K562 (cell line): Measurements from ENCODE around the gene CNPY2. TPM values are rescaled to one million over a fixed set of nuclear protein-coding genes. Genes with fewer than 3 reads are reported as not detected.

Source experiments
- ATAC-seq: fragments of 200-7000 bp; cut with Tn5 transposase; 3 replicates; pipeline ENCODE4 v1.9.1; 2020; ENCODE audit warnings: moderate library complexity
- BruUV-seq: library from RNA; stranded (reverse); fragments of 400-500 nt; replicated peaks from 2 replicates; lab custom pipeline; 2021; lab: Mats Ljungman, UMichigan
- CTCF ChIA-PET: fragments of 300-600 bp; formaldehyde crosslinking; extraction: SDS; loops from one replicate; lab custom pipeline; 2021; ENCODE audit warnings: low intra/inter-chr PET ratio; lab: Yijun Ruan, JAX
- POLR2A ChIA-PET: fragments of 300-600, 350-650 bp; sonication (Branson Sonifier 250); formaldehyde crosslinking; extraction: SDS; loops from one replicate; lab custom pipeline; 2021; ENCODE audit warnings: antibody characterized with exemption, inconsistent platforms; lab: Yijun Ruan, JAX
- DNase-seq, 4 experiments: peaks; one replicate each; pipeline versions ENCODE4 v3.0.0 to v3.0.0-alpha.2; 2011 to 2018; ENCODE audit warnings: low spot score in 3 of 4, mixed read lengths in 3 of 4; ENCODE audit errors: extremely low read depth in 1 of 4
- FAIRE-seq: peaks from 2 replicates; lab custom pipeline; 2011; peaks lifted over from hg19 to GRCh38; lab: Jason Lieb, UNC
- H2AFZ ChIP-seq: 2 replicates; pipeline ENCODE4 v1.6.0; 2011; ENCODE audit warnings: low read depth, low read length, control low read depth, inconsistent platforms
- H3K27ac ChIP-seq: fragments of 200-600 bp; 3 replicates; pipeline ENCODE4 v1.8.0; 2011; ENCODE audit warnings: low read depth, mild to moderate bottlenecking, control low read depth, inconsistent platforms, low read length, moderate library complexity, mixed read lengths; ENCODE audit errors: extremely low read depth
- H3K27me3 ChIP-seq, 2 experiments: fragments of 300-600 bp in 1 of 2; 2 replicates in 1 of 2; 3 replicates in 1 of 2; pipeline versions ENCODE4 v1.6.0 to v1.8.0; 2011; ENCODE audit warnings: inconsistent platforms in 2 of 2, low read length in 2 of 2, mild to moderate bottlenecking in 1 of 2, mixed read lengths in 1 of 2, moderate library complexity in 1 of 2; ENCODE audit not compliant: control insufficient read depth in 2 of 2, insufficient read depth in 2 of 2
- H3K36me3 ChIP-seq: fragments of 300-600 bp; 3 replicates; pipeline ENCODE4 v1.8.0; 2011; ENCODE audit warnings: mild to moderate bottlenecking, low read length, inconsistent platforms; ENCODE audit not compliant: control insufficient read depth, insufficient read depth
- H3K4me1 ChIP-seq, 2 experiments: fragments of 200-600 bp in 1 of 2; replicated peaks in 1 of 2; 2 replicates in 1 of 2; 3 replicates in 1 of 2; pipeline versions ENCODE4 v1.5.1 to v1.8.0; 2011; ENCODE audit warnings: inconsistent platforms in 2 of 2, low read length in 2 of 2, mild to moderate bottlenecking in 1 of 2, mixed read lengths in 1 of 2, moderate library complexity in 1 of 2; ENCODE audit not compliant: control insufficient read depth in 2 of 2, insufficient read depth in 2 of 2
- H3K4me2 ChIP-seq: 2 replicates; pipeline ENCODE4 v1.6.1; 2011; ENCODE audit warnings: low read length, control low read depth, inconsistent platforms, mixed read lengths; ENCODE audit not compliant: insufficient read depth
- H3K4me3 ChIP-seq: fragments of 200-600 bp; sonication (generic), shearing (Covaris generic); 2 replicates; pipeline ENCODE4 v1.5.1; 2016; ENCODE audit warnings: control low read depth, inconsistent platforms
- H3K79me2 ChIP-seq: fragments of 200-600 bp; 3 replicates; pipeline ENCODE4 v1.8.0; 2011; ENCODE audit warnings: low read length, inconsistent platforms; ENCODE audit not compliant: control insufficient read depth, insufficient read depth
- H3K9ac ChIP-seq, 2 experiments: 2 replicates each; pipeline versions ENCODE4 v1.6.0 to v1.6.1; 2011; ENCODE audit warnings: low read depth in 2 of 2, low read length in 2 of 2, control low read depth in 1 of 2, inconsistent platforms in 1 of 2, mild to moderate bottlenecking in 1 of 2, mixed read lengths in 1 of 2; ENCODE audit not compliant: insufficient read depth in 1 of 2
- H3K9me1 ChIP-seq: one replicate; pipeline ENCODE4 v1.6.0; 2011; ENCODE audit warnings: inconsistent platforms, mild to moderate bottlenecking, low read length, moderate library complexity; ENCODE audit not compliant: control insufficient read depth, insufficient read depth
- H3K9me3 ChIP-seq: replicated peaks from 2 replicates; pipeline ENCODE4 v1.5.1; 2011; ENCODE audit warnings: low read depth, low read length, inconsistent platforms; ENCODE audit not compliant: control insufficient read depth, insufficient read depth
- H4K20me1 ChIP-seq: replicated peaks from 2 replicates; pipeline ENCODE4 v1.6.1; 2011; ENCODE audit warnings: low read length, inconsistent platforms, mixed read lengths; ENCODE audit not compliant: control insufficient read depth, insufficient read depth
- CREM ChIP-seq: IDR thresholded peaks from 2 replicates; pipeline ENCODE4 v1.6.1; 2014; ENCODE audit warnings: antibody characterized with exemption, low read depth
- DDX20 ChIP-seq: fragments of 450-650 bp; IDR thresholded peaks from 2 replicates; pipeline ENCODE4 v1.6.1; 2016; ENCODE audit warnings: missing genetic modification characterization, low read depth, mild to moderate bottlenecking, missing compliant biosample characterization, moderate library complexity
- NCOR1 ChIP-seq: fragments of 450-650 bp; IDR thresholded peaks from 2 replicates; pipeline ENCODE4 v1.6.1; 2016; ENCODE audit warnings: mild to moderate bottlenecking, moderate library complexity
- XRCC4 ChIP-seq: IDR thresholded peaks from one replicate; pipeline ENCODE4 v1.6.1; 2011; ENCODE audit not compliant: insufficient read depth, insufficient read length; ENCODE audit errors: extremely low read depth
- ZNF12 ChIP-seq: sonication (generic); formaldehyde crosslinking; IDR thresholded peaks from 2 replicates; pipeline ENCODE4 v1.4.0; 2020; ENCODE audit warnings: mild to moderate bottlenecking, missing genetic modification reagents
- ZNF263 ChIP-seq: sonication (generic); formaldehyde crosslinking; IDR thresholded peaks from 2 replicates; pipeline ENCODE4 v1.8.0; 2022; ENCODE audit warnings: mild to moderate bottlenecking, missing genetic modification reagents, borderline replicate concordance
- ZNF445 ChIP-seq: fragments of 250-450 bp; sonication (Bioruptor Pico); IDR thresholded peaks from 2 replicates; pipeline ENCODE4 v1.4.0; 2020; ENCODE audit warnings: low read depth, mild to moderate bottlenecking, moderate library complexity
- WGBS: fragments of 100-300 bp; shearing (Covaris generic); methylation state at CpG from one replicate; pipeline ENCODE4 v1.1.6; 2016; ENCODE audit warnings: low coverage, mixed read lengths; ENCODE audit not compliant: insufficient coverage; ENCODE audit errors: missing lambda C conversion rate; 5-methylcytosine and 5-hydroxymethylcytosine counted together
- in situ Hi-C: fragments of 300-500 bp; cut with MboI; formaldehyde crosslinking; loops from 4 replicates; pipeline ENCODE4 v1.15.0; 2018; ENCODE audit warnings: inconsistent platforms, mixed read lengths
- intact Hi-C: fragments of 100-400 bp; cut with micrococcal nuclease; formaldehyde crosslinking; loops from 2 replicates; pipeline ENCODE4 v1.14.2; 2022
- polyA plus RNA-seq, 8 experiments: library from polyadenylated mRNA; depleted of rRNA in 4 of 8; stranded (reverse) in 5 of 8; unstranded in 3 of 8; fragments of >200 nt; fragmentation: Nextera tagmentation in 2 of 8; fragmentation: Illumina TruSeq in 1 of 8; extraction: Ambion mirVana in 2 of 8; extraction: Trizol in 1 of 8; gene quantifications; 2 replicates each; pipeline versions ENCODE4 v1.2.1 to v1.2.3, GENCODE V29; 2011 to 2014; ENCODE audit warnings: inconsistent platforms in 1 of 8, missing spikeins in 1 of 8
- total RNA-seq, 7 experiments: library from RNA; depleted of rRNA in 6 of 7; stranded (reverse); fragments of >200 nt in 6 of 7; fragmentation: Illumina TruSeq in 2 of 7; extraction: Trizol in 2 of 7; gene quantifications; 2 replicates each; pipeline versions ENCODE4 v1.2.1 to v1.2.3, GENCODE V29; 2011 to 2021; ENCODE audit warnings: low replicate concordance in 1 of 7
- TF ChIP-seq, protein P1 (sequence below), 2 experiments: fragments of 450-650 bp in 1 of 2; sonication (generic) in 1 of 2; formaldehyde crosslinking in 1 of 2; IDR thresholded peaks in 1 of 2; conservative IDR thresholded peaks in 1 of 2; 2 replicates each; pipeline versions ENCODE4 v1.6.1 to v1.8.1; 2016 to 2023; ENCODE audit warnings: mild to moderate bottlenecking in 2 of 2, moderate library complexity in 2 of 2, inconsistent platforms in 1 of 2, missing genetic modification reagents in 1 of 2

The CNPY2 gene
- total and polyA plus RNA-seq, 9 of the 15 experiments (the other 6 are each of a cell fraction or from before 2014, with no cell fraction given), result 33.8 to 190 (median 138) TPM

GRCh38 chr12:56304872-56305590 is 10.8 kb downstream of the CNPY2 start:
- no peak overlapping the region for H3K4me3 ChIP-seq
- POLR2A ChIA-PET, result interaction anchor here (0.9 kb wide), 1 partner anchor 11 kb away, joined by 3 read pairs; the partner anchor contains the start of gene CNPY2
- intact Hi-C loops, result no loop called here

DNA sequence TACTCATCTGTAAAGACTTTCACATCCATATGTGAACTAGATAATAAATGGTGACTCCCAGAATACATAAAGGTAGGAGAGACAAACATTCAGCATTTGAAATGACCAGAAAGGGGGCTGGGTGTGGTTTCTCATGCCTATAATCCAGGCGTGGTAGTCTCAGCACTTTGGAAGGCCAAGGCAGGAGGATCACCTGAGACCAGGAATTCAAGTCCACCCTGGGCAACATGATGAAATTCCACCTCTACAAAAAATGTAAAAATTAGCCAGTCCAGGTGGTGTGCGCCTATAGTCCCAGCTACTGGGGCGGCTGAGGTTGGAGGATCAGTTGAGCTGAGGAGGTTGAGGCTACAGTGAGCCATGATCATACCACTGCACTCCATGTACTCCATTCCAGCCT is 11.5 kb downstream of the CNPY2 start:
- Histone ChIP-seq H3K79me2 (peaks cover 13% of the 10 kb centered on the region), H3K4me1 (peaks cover 13 to 18% of the 10 kb centered on the region in 2 experiments), H3K4me3 (no peak overlapping the region), H3K9me1 (no peaks in the 10 kb centered on the region), H2AFZ (no peak overlapping the region), H3K36me3 (peaks cover 46% of the 10 kb centered on the region), H3K4me2 (no peak overlapping the region), H3K9me3 (no peaks in the 10 kb centered on the region), H4K20me1 (no peaks in the 10 kb centered on the region), H3K9ac (no peak overlapping the region), H3K27ac (no peak overlapping the region), H3K27me3 (no peaks in the 10 kb centered on the region)
- no peak for DNase-seq
- ChIA-PET CTCF (no interaction called here), POLR2A (interaction anchor here (0.9 kb wide), 1 partner anchor 12 kb away, joined by 3 read pairs; the partner anchor contains the start of gene CNPY2)
- TF ChIP-seq ZNF445 (CRISPR knock-in tag) (no peak), ZNF12 (CRISPR knock-in tag) (no peak), XRCC4 (no peak), CREM (no peak), NCOR1 (no peak), ZNF263 (no peak)
- no peak for FAIRE-seq
- in situ Hi-C loops (no loop called here), intact Hi-C loops (no loop called here)
- ATAC-seq, result no peak
- BruUV-seq, result no TSS peak
- WGBS, result 85% methylated on average over 3 of the region's 3 CpGs

More at GRCh38 chr12:56304872-56305590, 10.8 kb downstream of the CNPY2 start:
- no TSS peak for BruUV-seq
- Histone ChIP-seq H4K20me1 (no peaks in the 10 kb centered on the region), H3K4me1 (peaks cover 13 to 17% of the 10 kb centered on the region in 2 experiments), H2AFZ (no peak overlapping the region), H3K4me2 (no peak overlapping the region)
- WGBS, result 90% methylated on average over 8 of the region's 8 CpGs
- in situ Hi-C loops, result no loop called here
- ATAC-seq, result no peak
- no peak for TF ChIP-seq DDX20 (tag)
- TF ChIP-seq, protein P1, sequence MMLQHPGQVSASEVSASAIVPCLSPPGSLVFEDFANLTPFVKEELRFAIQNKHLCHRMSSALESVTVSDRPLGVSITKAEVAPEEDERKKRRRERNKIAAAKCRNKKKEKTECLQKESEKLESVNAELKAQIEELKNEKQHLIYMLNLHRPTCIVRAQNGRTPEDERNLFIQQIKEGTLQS (IDR thresholded peaks at IDR 0.05), result peak; percentile 40
- TF ChIP-seq, protein P1 (CRISPR knock-in tag; conservative IDR thresholded peaks at IDR 0.05), result no peak
- TF ChIP-seq, all 486 proteins: peak for 1
- H3K27ac ChIP-seq, result no peak overlapping the region
- no peaks in the 10 kb centered on the region for H3K9me1 ChIP-seq
- no peaks in the 10 kb centered on the region for H3K27me3 ChIP-seq
- H3K79me2 ChIP-seq, result peaks cover 6% of the 10 kb centered on the region; the same call in 2 of the 3 replicates
- no peak for DNase-seq
- no peak overlapping the region for H3K9ac ChIP-seq
- H3K36me3 ChIP-seq, result peaks cover 50% of the 10 kb centered on the region
- CTCF ChIA-PET, result no interaction called here
- no peaks in the 10 kb centered on the region for H3K9me3 ChIP-seq
- no peak for FAIRE-seq
